ENCODE results near the gene BCO1. TPM values are rescaled to one million over a fixed set of nuclear protein-coding genes. Genes with fewer than 3 reads are reported as not detected.
A peak's percentile ranks its signal among the peaks of the same experiment; 100 is the strongest.

The BCO1 gene
- total and polyA plus RNA-seq, 3 donors from 2014 or later: 0.62 to 1.2 (median 0.87) TPM

- H3K9me3 ChIP-seq: no peaks in the 10 kb centered on the region
- WGBS, 2 donors: 75 to 85% methylated on average over 9 of the region's 9 CpGs
- H3K4me1 ChIP-seq: peaks cover 4% of the 10 kb centered on the region
- TF ChIP-seq POLR2A (IDR thresholded peaks at IDR 0.05): no peak
- TF ChIP-seq CTCF (IDR thresholded peaks at IDR 0.05): no peak
- H3K27me3 ChIP-seq: no peaks in the 10 kb centered on the region
- H3K4me3 ChIP-seq: no peak overlapping the region
- H3K27ac ChIP-seq: peak overlapping the region in 1 of 2 donors; percentile 50
- H3K36me3 ChIP-seq (ENCODE audit: low read depth, missing control alignments): no peaks in the 10 kb centered on the region
- no peak for DNase-seq
- intact Hi-C loops (cut with DNase I; ENCODE audit: low total_unique reads): no loop called here
Measured at GRCh38 chr16:81239367-81240121, 1.1 kb downstream of the BCO1 start.

DNA sequence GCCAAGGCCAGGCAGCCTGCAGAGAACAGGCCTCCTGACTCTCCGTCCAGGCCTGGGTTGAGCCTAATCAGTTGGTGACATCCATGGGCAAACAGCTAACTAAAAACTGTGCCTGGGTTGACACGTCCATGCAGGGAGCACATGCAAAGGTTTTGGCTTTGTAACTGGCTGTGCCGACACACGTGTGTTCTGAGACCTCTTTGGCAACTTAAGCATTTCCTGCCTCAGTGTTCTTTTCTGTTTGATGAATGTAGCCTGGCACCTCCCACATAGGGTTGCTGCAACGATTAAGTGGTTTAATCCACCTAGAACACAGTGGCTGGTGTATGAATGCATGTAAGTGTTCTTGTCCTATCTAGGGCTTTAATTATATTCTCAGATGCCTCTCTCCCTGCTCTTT, 3.2 kb downstream of the BCO1 start:
- Histone ChIP-seq H3K27me3 (no peaks in the 10 kb centered on the region), H3K27ac (no peak overlapping the region), H3K36me3 (ENCODE audit: low read depth, missing control alignments) (no peaks in the 10 kb centered on the region), H3K9me3 (no peaks in the 10 kb centered on the region), H3K4me1 (peaks cover 4% of the 10 kb centered on the region), H3K4me3 (no peak overlapping the region)
- intact Hi-C loops (cut with DNase I; ENCODE audit: low total_unique reads): no loop called here
- DNase-seq: no peak
- TF ChIP-seq CTCF (IDR thresholded peaks at IDR 0.05): no peak
- TF ChIP-seq POLR2A (IDR thresholded peaks at IDR 0.05): no peak
- WGBS, 2 donors: 85 to 88% methylated on average over 5 of the region's 5 CpGs

- Histone ChIP-seq H3K4me1 (peaks cover 4% of the 10 kb centered on the region), H3K27me3 (no peaks in the 10 kb centered on the region), H3K9me3 (no peaks in the 10 kb centered on the region), H3K27ac (no peak overlapping the region), H3K4me3 (no peak overlapping the region), H3K36me3 (ENCODE audit: low read depth, missing control alignments) (no peaks in the 10 kb centered on the region)
- TF ChIP-seq CTCF (IDR thresholded peaks at IDR 0.05) (no peak), POLR2A (IDR thresholded peaks at IDR 0.05) (no peak)
- intact Hi-C loops (cut with DNase I; ENCODE audit: low total_unique reads): no loop called here
- WGBS, 2 donors: 80 to 87% methylated on average over 8 of the region's 8 CpGs
- no peak for DNase-seq
Measured at GRCh38 chr16:81242977-81243618, 4.6 kb downstream of the BCO1 start.

GRCh38 chr16:81243942-81244341, 5.5 kb downstream of the BCO1 start:
- H3K4me3 ChIP-seq: no peak overlapping the region
- H3K27ac ChIP-seq: no peak overlapping the region
- H3K4me1 ChIP-seq: peaks cover 4% of the 10 kb centered on the region
- H3K27me3 ChIP-seq: no peaks in the 10 kb centered on the region
- H3K36me3 ChIP-seq (ENCODE audit: low read depth, missing control alignments): no peaks in the 10 kb centered on the region
- no peak for TF ChIP-seq CTCF (IDR thresholded peaks at IDR 0.05)
- no peak for TF ChIP-seq POLR2A (IDR thresholded peaks at IDR 0.05)
- 71 to 79% methylated on average over 8 to 9 of the region's 9 CpGs for WGBS, 2 donors
- intact Hi-C loops (cut with DNase I; ENCODE audit: low total_unique reads): no loop called here
- H3K9me3 ChIP-seq: no peaks in the 10 kb centered on the region
- DNase-seq: no peak

Data from testis (tissue), 3 donors.